PC-3 (cell line): Measurements from ENCODE around the gene BRF1. TPM values are rescaled to one million over a fixed set of nuclear protein-coding genes. Genes with fewer than 3 reads are reported as not detected.

Experiments used
- ATAC-seq: fragments of 200-7000 bp; cut with Tn5 transposase; 2 replicates; pipeline ENCODE4 v1.9.1; 2020; ENCODE audit warnings: mild to moderate bottlenecking, moderate library complexity
- BruUV-seq: library from RNA; stranded (reverse); fragments of 400-500 nt; replicated peaks from 2 replicates; lab custom pipeline; 2021; lab: Mats Ljungman, UMichigan
- CTCF ChIA-PET: fragments of 300-600 bp; sonication (Branson Sonifier 250); formaldehyde crosslinking; loops from one replicate; lab custom pipeline; 2022; ENCODE audit warnings: antibody characterized with exemption; lab: Charles Lee
- POLR2A ChIA-PET: fragments of 300-600 bp; sonication (Branson Sonifier 250); formaldehyde crosslinking; loops from one replicate; lab custom pipeline; 2022; ENCODE audit warnings: antibody characterized with exemption; ENCODE audit not compliant: unreplicated experiment; lab: Charles Lee
- DNase-seq: peaks from one replicate; pipeline ENCODE4 v3.0.0-alpha.2; 2015
- H2AFZ ChIP-seq: fragments of 300-600 bp; sonication (generic); 2 replicates; pipeline ENCODE4 v1.6.0; 2016; ENCODE audit warnings: antibody characterized with exemption, low read length
- H3F3A ChIP-seq: fragments of 300-600 bp; sonication (generic); one replicate; pipeline ENCODE4 v1.6.0; 2017; ENCODE audit warnings: antibody characterized with exemption, low read length, control low read depth, mild to moderate bottlenecking; ENCODE audit not compliant: unreplicated experiment
- H3K27ac ChIP-seq: fragments of 300-600 bp; sonication (generic); 2 replicates; pipeline ENCODE4 v1.5.1; 2016; ENCODE audit warnings: mild to moderate bottlenecking, low read length
- H3K27me3 ChIP-seq: fragments of 300-600 bp; sonication (generic); 2 replicates; pipeline ENCODE4 v1.6.1; 2016; ENCODE audit warnings: low read length, mixed read lengths
- H3K36me3 ChIP-seq: fragments of 300-600 bp; sonication (generic); 2 replicates; pipeline ENCODE4 v1.6.1; 2016; ENCODE audit warnings: low read depth, mixed run types, low read length, mixed read lengths
- H3K4me1 ChIP-seq: fragments of 300-600 bp; sonication (generic); 2 replicates; pipeline ENCODE4 v1.5.1; 2016; ENCODE audit warnings: low read length; ENCODE audit not compliant: insufficient read depth
- H3K4me2 ChIP-seq: fragments of 300-600 bp; sonication (generic); 2 replicates; pipeline ENCODE4 v1.6.0; 2016; ENCODE audit warnings: low read length
- H3K4me3 ChIP-seq: fragments of 300-600 bp; sonication (generic); 2 replicates; pipeline ENCODE4 v1.5.1; 2016; ENCODE audit warnings: mild to moderate bottlenecking, low read length, mixed read lengths
- H3K79me2 ChIP-seq: fragments of 300-600 bp; sonication (generic); 2 replicates; pipeline ENCODE4 v1.6.1; 2017; ENCODE audit warnings: low read length, mixed read lengths
- H3K9ac ChIP-seq: fragments of 300-600 bp; sonication (generic); 2 replicates; pipeline ENCODE4 v1.6.0; 2016; ENCODE audit warnings: mild to moderate bottlenecking, low read length
- H3K9me2 ChIP-seq: fragments of 300-600 bp; sonication (generic); replicated peaks from 2 replicates; pipeline ENCODE4 v1.6.1; 2016; ENCODE audit warnings: mixed run types, low read length, mixed read lengths
- H3K9me3 ChIP-seq: fragments of 300-600 bp; sonication (generic); 2 replicates; pipeline ENCODE4 v1.6.1; 2016; ENCODE audit warnings: low read length, mixed read lengths
- H4K20me1 ChIP-seq: fragments of 300-600 bp; sonication (generic); 2 replicates; pipeline ENCODE4 v1.6.1; 2016; ENCODE audit warnings: low read length, mixed read lengths
- EZH2 ChIP-seq: fragments of 300-600 bp; sonication (generic); IDR thresholded peaks from one replicate; pipeline ENCODE4 v1.6.1; 2017; ENCODE audit warnings: antibody characterized with exemption, mild to moderate bottlenecking, low read length; ENCODE audit not compliant: unreplicated experiment
- EZH2phosphoT487 ChIP-seq: fragments of 300-600 bp; sonication (generic); IDR thresholded peaks from 2 replicates; pipeline ENCODE4 v1.6.1; 2018; ENCODE audit warnings: mild to moderate bottlenecking, antibody characterized with exemption, low read length, borderline replicate concordance
- intact Hi-C: fragments of 100-400 bp; cut with micrococcal nuclease; formaldehyde crosslinking; loops from 2 replicates; pipeline ENCODE4 v1.9.0; 2023
- total RNA-seq: library from RNA; depleted of rRNA; stranded (reverse); fragments of >200 nt; gene quantifications from 2 replicates; pipeline ENCODE4 v1.2.3, GENCODE V29; 2014
- TF ChIP-seq, protein P1 (sequence below): fragments of 300-600 bp; sonication (generic); conservative IDR thresholded peaks from 2 replicates; pipeline ENCODE4 v1.5.1; 2017; ENCODE audit warnings: antibody characterized with exemption, low read depth, mild to moderate bottlenecking, low read length

Gene BRF1
- total RNA-seq, 1 experiment from 2014 or later, result 55.8 TPM

GRCh38 chr14:105179191-105179590 lies 121.6 kb downstream of the BRF1 start:
- no peak overlapping the region for H3K4me2 ChIP-seq
- no peak overlapping the region for H2AFZ ChIP-seq
- no TSS peak for BruUV-seq
- H3K36me3 ChIP-seq, result no peaks in the 10 kb centered on the region
- no peaks in the 10 kb centered on the region for H3F3A ChIP-seq
- TF ChIP-seq EZH2phosphoT487 (no peak), EZH2 (no peak)
- TF ChIP-seq, protein P1, sequence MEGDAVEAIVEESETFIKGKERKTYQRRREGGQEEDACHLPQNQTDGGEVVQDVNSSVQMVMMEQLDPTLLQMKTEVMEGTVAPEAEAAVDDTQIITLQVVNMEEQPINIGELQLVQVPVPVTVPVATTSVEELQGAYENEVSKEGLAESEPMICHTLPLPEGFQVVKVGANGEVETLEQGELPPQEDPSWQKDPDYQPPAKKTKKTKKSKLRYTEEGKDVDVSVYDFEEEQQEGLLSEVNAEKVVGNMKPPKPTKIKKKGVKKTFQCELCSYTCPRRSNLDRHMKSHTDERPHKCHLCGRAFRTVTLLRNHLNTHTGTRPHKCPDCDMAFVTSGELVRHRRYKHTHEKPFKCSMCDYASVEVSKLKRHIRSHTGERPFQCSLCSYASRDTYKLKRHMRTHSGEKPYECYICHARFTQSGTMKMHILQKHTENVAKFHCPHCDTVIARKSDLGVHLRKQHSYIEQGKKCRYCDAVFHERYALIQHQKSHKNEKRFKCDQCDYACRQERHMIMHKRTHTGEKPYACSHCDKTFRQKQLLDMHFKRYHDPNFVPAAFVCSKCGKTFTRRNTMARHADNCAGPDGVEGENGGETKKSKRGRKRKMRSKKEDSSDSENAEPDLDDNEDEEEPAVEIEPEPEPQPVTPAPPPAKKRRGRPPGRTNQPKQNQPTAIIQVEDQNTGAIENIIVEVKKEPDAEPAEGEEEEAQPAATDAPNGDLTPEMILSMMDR, result no peak
- H3K27me3 ChIP-seq, result no peaks in the 10 kb centered on the region
- H3K9me2 ChIP-seq, result no peaks in the 10 kb centered on the region
- no peaks in the 10 kb centered on the region for H4K20me1 ChIP-seq
- intact Hi-C loops, result no loop called here
- H3K9me3 ChIP-seq, result no peaks in the 10 kb centered on the region
- H3K4me3 ChIP-seq, result no peak overlapping the region
- no peak overlapping the region for H3K9ac ChIP-seq
- POLR2A ChIA-PET, result no interaction called here
- ATAC-seq (no peak), DNase-seq (no peak)
- 0 out of 2 replicates have a peak, but pooled peaks cover 8% of the 10 kb centered on the region for H3K4me1 ChIP-seq
- CTCF ChIA-PET, result no interaction called here
- no peaks in the 10 kb centered on the region for H3K79me2 ChIP-seq
- H3K27ac ChIP-seq, result no peak overlapping the region

DNA sequence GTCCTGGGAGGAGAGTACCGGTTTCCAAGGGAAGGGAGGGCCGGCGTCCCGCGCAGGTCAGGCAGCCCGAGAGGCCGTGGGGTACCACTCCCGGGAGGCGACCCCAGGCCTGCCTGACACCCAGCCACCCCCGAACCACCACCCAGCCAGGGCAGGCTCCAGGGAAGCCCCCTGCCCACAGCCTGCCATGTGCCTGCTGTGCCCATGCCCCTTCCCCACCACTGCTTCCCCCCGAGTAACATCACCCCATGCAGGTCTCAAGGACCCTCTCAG lies 122.0 kb downstream of the BRF1 start:
- no peak for DNase-seq
- Histone ChIP-seq H3K27ac (no peak overlapping the region), H3K4me1 (0 out of 2 replicates have a peak, but pooled peaks cover 8% of the 10 kb centered on the region), H3F3A (no peaks in the 10 kb centered on the region), H3K36me3 (no peaks in the 10 kb centered on the region), H3K9me3 (no peaks in the 10 kb centered on the region), H3K79me2 (no peaks in the 10 kb centered on the region), H2AFZ (no peak overlapping the region), H3K4me3 (no peak overlapping the region), H3K9ac (no peak overlapping the region), H3K9me2 (no peaks in the 10 kb centered on the region), H3K4me2 (no peak overlapping the region), H3K27me3 (no peaks in the 10 kb centered on the region), H4K20me1 (no peaks in the 10 kb centered on the region)
- ChIA-PET POLR2A (no interaction called here), CTCF (no interaction called here)
- TF ChIP-seq EZH2phosphoT487 (no peak), EZH2 (no peak)
- TF ChIP-seq, protein P1, result no peak
- no TSS peak for BruUV-seq
- intact Hi-C loops, result no loop called here
- ATAC-seq, result no peak

DNA sequence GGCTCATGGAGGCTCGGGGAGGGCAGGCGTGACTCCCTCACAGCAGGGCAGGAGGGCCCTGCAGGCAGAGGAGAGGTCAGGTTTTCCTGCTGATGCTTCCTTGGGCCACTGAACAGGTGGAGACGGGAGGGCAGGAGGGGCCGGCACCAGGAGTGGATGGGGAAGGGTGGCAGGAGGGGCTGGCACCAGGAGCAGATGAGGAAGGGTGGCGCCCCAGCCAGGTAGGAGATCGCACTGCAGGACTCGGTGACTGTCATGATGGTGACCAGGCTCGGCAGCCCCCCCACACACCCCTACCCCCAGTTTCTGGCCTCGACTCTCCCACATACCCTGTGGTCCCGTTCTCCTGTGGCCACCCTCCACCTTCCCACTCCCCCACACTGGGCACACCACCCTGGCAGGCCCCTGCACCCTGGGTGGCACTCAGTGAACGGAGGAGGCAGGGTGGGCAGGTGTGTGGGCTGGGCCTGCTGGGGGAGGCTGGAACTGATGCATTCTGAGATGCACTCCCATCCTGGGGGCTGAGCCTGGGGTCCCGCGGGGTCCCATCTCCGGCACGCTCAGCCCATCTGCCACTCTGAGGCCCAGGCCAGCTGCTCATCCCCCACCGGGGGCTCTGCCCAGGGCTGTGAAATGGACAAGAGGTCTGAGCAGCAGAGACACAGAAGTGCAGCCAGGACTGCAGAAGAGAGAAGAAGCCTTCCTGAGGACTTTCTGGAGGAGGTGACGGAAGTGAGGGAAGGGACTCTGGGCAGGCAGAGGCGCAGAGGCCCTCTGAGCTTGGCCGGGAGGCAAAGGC lies 122.5 kb downstream of the BRF1 start:
- no TSS peak for BruUV-seq
- Histone ChIP-seq H4K20me1 (no peaks in the 10 kb centered on the region), H3K4me3 (no peak overlapping the region), H3F3A (no peaks in the 10 kb centered on the region), H3K4me2 (no peak overlapping the region), H3K27ac (no peak overlapping the region), H3K4me1 (0 out of 2 replicates have a peak, but pooled peaks cover 8% of the 10 kb centered on the region), H3K9me2 (no peaks in the 10 kb centered on the region), H3K36me3 (no peaks in the 10 kb centered on the region), H3K79me2 (no peaks in the 10 kb centered on the region), H3K27me3 (no peaks in the 10 kb centered on the region), H2AFZ (no peak overlapping the region), H3K9ac (no peak overlapping the region), H3K9me3 (no peaks in the 10 kb centered on the region)
- TF ChIP-seq EZH2phosphoT487 (no peak), EZH2 (no peak)
- TF ChIP-seq, protein P1, result no peak; the same call in 1 of the 2 replicates
- ATAC-seq (no peak), DNase-seq (no peak)
- intact Hi-C loops, result no loop called here
- POLR2A ChIA-PET, result no interaction called here
- CTCF ChIA-PET, result no interaction called here
